ENCODE results near the gene OR2M3.

OR2M3 gene

DNA sequence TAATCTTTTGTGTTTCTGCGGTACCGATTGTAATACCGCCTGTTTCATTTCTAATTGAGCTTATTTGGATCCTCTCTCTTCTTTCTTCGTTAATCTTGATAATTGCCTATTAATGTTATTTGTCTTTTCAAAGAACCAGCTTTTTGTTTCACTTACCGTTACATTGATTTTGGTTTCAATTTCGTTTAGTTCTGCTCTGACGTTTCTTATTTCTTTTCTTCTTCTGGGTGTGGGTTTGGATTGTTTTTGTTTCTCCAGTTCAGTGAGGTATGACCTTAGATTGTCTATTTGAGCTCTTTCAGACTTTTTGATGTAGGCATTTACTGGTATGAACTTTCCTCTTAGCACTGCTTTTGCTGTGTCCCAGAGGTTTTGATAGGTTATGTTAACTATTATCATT lies 13.1 kb upstream of the OR2M3 start (continued):
- TF ChIP-seq, protein P1, sequence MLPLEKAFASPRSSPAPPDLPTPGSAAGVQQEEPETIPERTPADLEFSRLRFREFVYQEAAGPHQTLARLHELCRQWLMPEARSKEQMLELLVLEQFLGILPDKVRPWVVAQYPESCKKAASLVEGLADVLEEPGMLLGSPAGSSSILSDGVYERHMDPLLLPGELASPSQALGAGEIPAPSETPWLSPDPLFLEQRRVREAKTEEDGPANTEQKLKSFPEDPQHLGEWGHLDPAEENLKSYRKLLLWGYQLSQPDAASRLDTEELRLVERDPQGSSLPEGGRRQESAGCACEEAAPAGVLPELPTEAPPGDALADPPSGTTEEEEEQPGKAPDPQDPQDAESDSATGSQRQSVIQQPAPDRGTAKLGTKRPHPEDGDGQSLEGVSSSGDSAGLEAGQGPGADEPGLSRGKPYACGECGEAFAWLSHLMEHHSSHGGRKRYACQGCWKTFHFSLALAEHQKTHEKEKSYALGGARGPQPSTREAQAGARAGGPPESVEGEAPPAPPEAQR (tag by site-specific recombination; IDR thresholded peaks at IDR 0.05) = no peak

DNA sequence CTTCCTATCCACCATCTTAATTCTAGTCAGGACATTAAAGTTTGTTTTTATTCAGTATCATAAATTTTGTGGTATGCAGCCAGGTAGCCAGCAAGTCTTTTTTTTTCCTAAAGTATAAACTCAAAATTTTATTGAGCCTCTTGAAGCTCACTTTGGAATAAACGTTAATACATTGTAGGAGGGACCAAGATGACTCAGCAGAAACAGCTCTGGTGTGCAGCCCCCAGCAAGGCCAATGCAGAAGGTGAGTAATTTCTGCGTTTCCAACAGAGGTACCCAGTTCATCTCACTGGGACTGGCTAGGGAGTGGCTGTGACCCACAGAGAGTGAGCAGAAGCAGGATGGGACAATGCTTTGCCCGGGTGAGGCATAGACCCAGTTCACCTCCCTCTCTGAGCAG lies 9.7 kb upstream of the OR2M3 start:
- no peaks in the 10 kb centered on the region for H3K4me1 ChIP-seq (ENCODE audit: control insufficient read depth, insufficient read depth, low read length)
- TF ChIP-seq, protein P2, sequence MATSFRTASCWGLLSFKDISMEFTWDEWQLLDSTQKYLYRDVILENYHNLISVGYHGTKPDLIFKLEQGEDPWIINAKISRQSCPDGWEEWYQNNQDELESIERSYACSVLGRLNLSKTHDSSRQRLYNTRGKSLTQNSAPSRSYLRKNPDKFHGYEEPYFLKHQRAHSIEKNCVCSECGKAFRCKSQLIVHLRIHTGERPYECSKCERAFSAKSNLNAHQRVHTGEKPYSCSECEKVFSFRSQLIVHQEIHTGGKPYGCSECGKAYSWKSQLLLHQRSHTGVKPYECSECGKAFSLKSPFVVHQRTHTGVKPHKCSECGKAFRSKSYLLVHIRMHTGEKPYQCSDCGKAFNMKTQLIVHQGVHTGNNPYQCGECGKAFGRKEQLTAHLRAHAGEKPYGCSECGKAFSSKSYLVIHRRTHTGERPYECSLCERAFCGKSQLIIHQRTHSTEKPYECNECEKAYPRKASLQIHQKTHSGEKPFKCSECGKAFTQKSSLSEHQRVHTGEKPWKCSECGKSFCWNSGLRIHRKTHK (tag by site-specific recombination; IDR thresholded peaks at IDR 0.05) = no peak
- no peak for TF ChIP-seq FEZF1 (tag by site-specific recombination; IDR thresholded peaks at IDR 0.05)
- no peak overlapping the region for H3K4me3 ChIP-seq (ENCODE audit: low read depth, low read length)
- H3K36me3 ChIP-seq (ENCODE audit: control insufficient read depth in 2 of 2, insufficient read depth in 1 of 2, low read length in 2 of 2) = no peaks in the 10 kb centered on the region
- POLR2A ChIA-PET = no interaction called here
- H3K9me3 ChIP-seq (ENCODE audit: control insufficient read depth, insufficient read depth, low read depth, low read length) = no peaks in the 10 kb centered on the region
- CTCF ChIA-PET = no interaction called here
- H3K27ac ChIP-seq (ENCODE audit: extremely low read depth, low read depth, low read length) = no peak overlapping the region

DNA sequence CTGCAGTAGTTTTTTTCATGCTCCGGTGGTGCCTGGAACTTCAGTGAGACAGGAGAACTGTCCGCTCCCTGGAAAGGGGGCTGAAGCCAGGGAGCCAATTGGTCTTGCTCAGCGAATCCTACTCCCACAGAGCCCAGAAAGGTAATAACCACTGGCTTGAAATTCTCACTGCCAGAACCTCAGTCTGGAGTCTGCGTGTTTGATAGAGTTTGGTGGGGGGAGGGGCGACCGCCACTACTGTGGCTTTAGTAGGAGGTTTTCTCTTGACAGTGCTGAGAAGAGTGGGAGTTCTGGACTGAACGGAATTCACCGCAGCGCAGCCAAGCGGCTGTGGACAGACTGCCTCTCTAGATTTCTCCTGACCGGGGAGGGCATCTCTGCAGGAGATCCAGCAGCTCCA lies 8.0 kb upstream of the OR2M3 start:
- Histone ChIP-seq H3K27ac (ENCODE audit: extremely low read depth, low read depth, low read length) (no peak overlapping the region), H3K4me1 (ENCODE audit: control insufficient read depth, insufficient read depth, low read length) (no peaks in the 10 kb centered on the region), H3K36me3 (ENCODE audit: control insufficient read depth in 2 of 2, insufficient read depth in 1 of 2, low read length in 2 of 2) (no peaks in the 10 kb centered on the region), H3K9me3 (ENCODE audit: control insufficient read depth, insufficient read depth, low read depth, low read length) (no peaks in the 10 kb centered on the region), H3K4me3 (ENCODE audit: low read depth, low read length) (no peak overlapping the region)
- POLR2A ChIA-PET = no interaction called here
- no peak for TF ChIP-seq ZNF626 (tag by site-specific recombination; IDR thresholded peaks at IDR 0.05)
- TF ChIP-seq, protein P3, sequence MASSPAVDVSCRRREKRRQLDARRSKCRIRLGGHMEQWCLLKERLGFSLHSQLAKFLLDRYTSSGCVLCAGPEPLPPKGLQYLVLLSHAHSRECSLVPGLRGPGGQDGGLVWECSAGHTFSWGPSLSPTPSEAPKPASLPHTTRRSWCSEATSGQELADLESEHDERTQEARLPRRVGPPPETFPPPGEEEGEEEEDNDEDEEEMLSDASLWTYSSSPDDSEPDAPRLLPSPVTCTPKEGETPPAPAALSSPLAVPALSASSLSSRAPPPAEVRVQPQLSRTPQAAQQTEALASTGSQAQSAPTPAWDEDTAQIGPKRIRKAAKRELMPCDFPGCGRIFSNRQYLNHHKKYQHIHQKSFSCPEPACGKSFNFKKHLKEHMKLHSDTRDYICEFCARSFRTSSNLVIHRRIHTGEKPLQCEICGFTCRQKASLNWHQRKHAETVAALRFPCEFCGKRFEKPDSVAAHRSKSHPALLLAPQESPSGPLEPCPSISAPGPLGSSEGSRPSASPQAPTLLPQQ (tag by site-specific recombination; IDR thresholded peaks at IDR 0.05) = no peak
- TF ChIP-seq ZNF174 (tag by site-specific recombination; IDR thresholded peaks at IDR 0.05) = no peak
- TF ChIP-seq, protein P4, sequence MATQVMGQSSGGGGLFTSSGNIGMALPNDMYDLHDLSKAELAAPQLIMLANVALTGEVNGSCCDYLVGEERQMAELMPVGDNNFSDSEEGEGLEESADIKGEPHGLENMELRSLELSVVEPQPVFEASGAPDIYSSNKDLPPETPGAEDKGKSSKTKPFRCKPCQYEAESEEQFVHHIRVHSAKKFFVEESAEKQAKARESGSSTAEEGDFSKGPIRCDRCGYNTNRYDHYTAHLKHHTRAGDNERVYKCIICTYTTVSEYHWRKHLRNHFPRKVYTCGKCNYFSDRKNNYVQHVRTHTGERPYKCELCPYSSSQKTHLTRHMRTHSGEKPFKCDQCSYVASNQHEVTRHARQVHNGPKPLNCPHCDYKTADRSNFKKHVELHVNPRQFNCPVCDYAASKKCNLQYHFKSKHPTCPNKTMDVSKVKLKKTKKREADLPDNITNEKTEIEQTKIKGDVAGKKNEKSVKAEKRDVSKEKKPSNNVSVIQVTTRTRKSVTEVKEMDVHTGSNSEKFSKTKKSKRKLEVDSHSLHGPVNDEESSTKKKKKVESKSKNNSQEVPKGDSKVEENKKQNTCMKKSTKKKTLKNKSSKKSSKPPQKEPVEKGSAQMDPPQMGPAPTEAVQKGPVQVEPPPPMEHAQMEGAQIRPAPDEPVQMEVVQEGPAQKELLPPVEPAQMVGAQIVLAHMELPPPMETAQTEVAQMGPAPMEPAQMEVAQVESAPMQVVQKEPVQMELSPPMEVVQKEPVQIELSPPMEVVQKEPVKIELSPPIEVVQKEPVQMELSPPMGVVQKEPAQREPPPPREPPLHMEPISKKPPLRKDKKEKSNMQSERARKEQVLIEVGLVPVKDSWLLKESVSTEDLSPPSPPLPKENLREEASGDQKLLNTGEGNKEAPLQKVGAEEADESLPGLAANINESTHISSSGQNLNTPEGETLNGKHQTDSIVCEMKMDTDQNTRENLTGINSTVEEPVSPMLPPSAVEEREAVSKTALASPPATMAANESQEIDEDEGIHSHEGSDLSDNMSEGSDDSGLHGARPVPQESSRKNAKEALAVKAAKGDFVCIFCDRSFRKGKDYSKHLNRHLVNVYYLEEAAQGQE (tag by site-specific recombination; IDR thresholded peaks at IDR 0.05) = no peak
- TF ChIP-seq ZNF664 (tag by site-specific recombination; IDR thresholded peaks at IDR 0.05) = no peak
- TF ChIP-seq, protein P1 (tag by site-specific recombination; IDR thresholded peaks at IDR 0.05) = no peak
- TF ChIP-seq ZBTB7A (tag by site-specific recombination; IDR thresholded peaks at IDR 0.05; ENCODE audit: low read depth) = no peak
- no peak for TF ChIP-seq ZNF202 (tag by site-specific recombination; IDR thresholded peaks at IDR 0.05; ENCODE audit: borderline replicate concordance)
- no peak for TF ChIP-seq ZNF768 (tag by site-specific recombination; IDR thresholded peaks at IDR 0.05)
- TF ChIP-seq ZBTB17 (tag by site-specific recombination; IDR thresholded peaks at IDR 0.05) = no peak
- TF ChIP-seq, protein P5, sequence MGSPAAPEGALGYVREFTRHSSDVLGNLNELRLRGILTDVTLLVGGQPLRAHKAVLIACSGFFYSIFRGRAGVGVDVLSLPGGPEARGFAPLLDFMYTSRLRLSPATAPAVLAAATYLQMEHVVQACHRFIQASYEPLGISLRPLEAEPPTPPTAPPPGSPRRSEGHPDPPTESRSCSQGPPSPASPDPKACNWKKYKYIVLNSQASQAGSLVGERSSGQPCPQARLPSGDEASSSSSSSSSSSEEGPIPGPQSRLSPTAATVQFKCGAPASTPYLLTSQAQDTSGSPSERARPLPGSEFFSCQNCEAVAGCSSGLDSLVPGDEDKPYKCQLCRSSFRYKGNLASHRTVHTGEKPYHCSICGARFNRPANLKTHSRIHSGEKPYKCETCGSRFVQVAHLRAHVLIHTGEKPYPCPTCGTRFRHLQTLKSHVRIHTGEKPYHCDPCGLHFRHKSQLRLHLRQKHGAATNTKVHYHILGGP (tag by site-specific recombination; IDR thresholded peaks at IDR 0.05) = no peak
- no peak for TF ChIP-seq ZNF132 (tag by site-specific recombination; IDR thresholded peaks at IDR 0.05; ENCODE audit: borderline replicate concordance)
- CTCF ChIA-PET = no interaction called here
